OCI-LY1 (cell line): ENCODE results near the gene TRIP6.

Experiments used
- H2AFZ ChIP-seq: fragments of 200-600 bp; sonication (generic), shearing (Covaris generic); 2 replicates; pipeline ENCODE4 v1.6.0; 2014; ENCODE audit warnings: antibody characterized with exemption, mild to moderate bottlenecking, low read length
- H3F3A ChIP-seq: fragments of 200-600 bp; sonication (generic), shearing (Covaris generic); 2 replicates; pipeline ENCODE4 v1.6.0; 2014; ENCODE audit warnings: mild to moderate bottlenecking, antibody characterized with exemption, low read length, moderate library complexity; ENCODE audit not compliant: insufficient read depth
- H3K27ac ChIP-seq: fragments of 200-600 bp; sonication (generic); 2 replicates; pipeline ENCODE4 v1.5.1; 2014; ENCODE audit warnings: low read length, mixed run types, mild to moderate bottlenecking, low read depth; ENCODE audit not compliant: poor library complexity, severe bottlenecking
- H3K27me3 ChIP-seq: fragments of 200-600 bp; sonication (generic); 2 replicates; pipeline ENCODE4 v1.6.0; 2014; ENCODE audit warnings: antibody characterized with exemption, mild to moderate bottlenecking, low read length, moderate library complexity; ENCODE audit not compliant: insufficient read depth
- H3K36me3 ChIP-seq: fragments of 200-600 bp; sonication (generic); 2 replicates; pipeline ENCODE4 v1.6.1; 2014; ENCODE audit warnings: mild to moderate bottlenecking, antibody characterized with exemption, low read length, moderate library complexity, mixed read lengths; ENCODE audit not compliant: insufficient read depth
- H3K4me1 ChIP-seq: fragments of 200-600 bp; sonication (generic); 2 replicates; pipeline ENCODE4 v1.5.1; 2014; ENCODE audit warnings: mild to moderate bottlenecking, low read length, moderate library complexity; ENCODE audit not compliant: insufficient read depth, severe bottlenecking
- H3K4me2 ChIP-seq: fragments of 200-600 bp; sonication (generic), shearing (Covaris generic); 2 replicates; pipeline ENCODE4 v1.6.1; 2014; ENCODE audit warnings: low read length
- H3K4me3 ChIP-seq: fragments of 200-600 bp; sonication (generic); 2 replicates; pipeline ENCODE4 v1.5.1; 2014; ENCODE audit warnings: low read length, low read depth, mild to moderate bottlenecking, mixed read lengths; ENCODE audit not compliant: poor library complexity, severe bottlenecking
- H3K79me2 ChIP-seq: fragments of 200-600 bp; shearing (Covaris generic); 2 replicates; pipeline ENCODE4 v1.6.1; 2016; ENCODE audit warnings: mixed run types, low read length, mixed read lengths; ENCODE audit not compliant: insufficient read depth
- H3K9ac ChIP-seq: fragments of 200-600 bp; sonication (generic), shearing (Covaris generic); 2 replicates; pipeline ENCODE4 v1.6.1; 2014; ENCODE audit warnings: mild to moderate bottlenecking, low read length, mixed read lengths
- H3K9me2 ChIP-seq: fragments of 200-600 bp; sonication (generic), shearing (Covaris generic); 2 replicates; pipeline ENCODE4 v1.6.1; 2014; ENCODE audit warnings: low read depth, mild to moderate bottlenecking, low read length, mixed read lengths
- H3K9me3 ChIP-seq: fragments of 200-600 bp; shearing (Covaris generic); 2 replicates; pipeline ENCODE4 v1.6.1; 2014; ENCODE audit warnings: low read length, mixed read lengths
- H4K20me1 ChIP-seq: fragments of 200-600 bp; sonication (generic), shearing (Covaris generic); 2 replicates; pipeline ENCODE4 v1.6.0; 2016; ENCODE audit warnings: mild to moderate bottlenecking, low read length; ENCODE audit not compliant: insufficient read depth
- EZH2 ChIP-seq: fragments of 200-600 bp; sonication (generic), shearing (Covaris generic); IDR thresholded peaks from 2 replicates; pipeline ENCODE4 v1.8.0; 2017; ENCODE audit warnings: borderline replicate concordance, mixed run types, mild to moderate bottlenecking, antibody characterized with exemption, low read length, moderate library complexity, mixed read lengths
- TF ChIP-seq, protein P1 (sequence below): fragments of 200-600 bp; sonication (generic), shearing (Covaris generic); IDR thresholded peaks from 2 replicates; pipeline ENCODE4 v1.5.1; 2017; ENCODE audit warnings: mild to moderate bottlenecking, antibody characterized with exemption, low read length, moderate library complexity, mixed read lengths

TRIP6 gene

DNA sequence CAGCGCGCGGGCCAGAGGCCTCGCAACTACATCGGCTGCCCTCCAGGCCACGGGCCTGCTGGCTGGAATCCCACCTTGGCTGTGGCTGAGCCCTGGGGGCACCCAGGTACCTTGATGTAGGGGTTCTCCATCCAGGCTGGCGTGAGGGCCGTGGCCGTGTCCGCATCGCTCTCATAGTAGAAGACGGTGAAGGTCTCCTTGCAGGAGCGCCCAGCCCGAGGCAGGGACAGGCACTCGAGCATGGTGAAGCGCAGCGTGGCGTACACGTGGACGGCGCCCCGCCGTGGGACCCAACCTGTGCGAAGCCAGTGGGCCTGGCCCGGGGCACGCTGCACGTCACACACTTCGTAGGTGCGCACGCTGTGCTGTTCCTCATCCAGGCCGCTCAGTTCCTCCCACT lies 43.7 kb upstream of the TRIP6 start:
- TF ChIP-seq EZH2: no peak
- TF ChIP-seq, protein P1, sequence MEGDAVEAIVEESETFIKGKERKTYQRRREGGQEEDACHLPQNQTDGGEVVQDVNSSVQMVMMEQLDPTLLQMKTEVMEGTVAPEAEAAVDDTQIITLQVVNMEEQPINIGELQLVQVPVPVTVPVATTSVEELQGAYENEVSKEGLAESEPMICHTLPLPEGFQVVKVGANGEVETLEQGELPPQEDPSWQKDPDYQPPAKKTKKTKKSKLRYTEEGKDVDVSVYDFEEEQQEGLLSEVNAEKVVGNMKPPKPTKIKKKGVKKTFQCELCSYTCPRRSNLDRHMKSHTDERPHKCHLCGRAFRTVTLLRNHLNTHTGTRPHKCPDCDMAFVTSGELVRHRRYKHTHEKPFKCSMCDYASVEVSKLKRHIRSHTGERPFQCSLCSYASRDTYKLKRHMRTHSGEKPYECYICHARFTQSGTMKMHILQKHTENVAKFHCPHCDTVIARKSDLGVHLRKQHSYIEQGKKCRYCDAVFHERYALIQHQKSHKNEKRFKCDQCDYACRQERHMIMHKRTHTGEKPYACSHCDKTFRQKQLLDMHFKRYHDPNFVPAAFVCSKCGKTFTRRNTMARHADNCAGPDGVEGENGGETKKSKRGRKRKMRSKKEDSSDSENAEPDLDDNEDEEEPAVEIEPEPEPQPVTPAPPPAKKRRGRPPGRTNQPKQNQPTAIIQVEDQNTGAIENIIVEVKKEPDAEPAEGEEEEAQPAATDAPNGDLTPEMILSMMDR: no peak
- no peaks in the 10 kb centered on the region for H4K20me1 ChIP-seq
- no peaks in the 10 kb centered on the region for H3K36me3 ChIP-seq
- H3K4me1 ChIP-seq: no peaks in the 10 kb centered on the region
- H3K9me2 ChIP-seq: no peaks in the 10 kb centered on the region
- H3K9me3 ChIP-seq: no peaks in the 10 kb centered on the region
- peaks cover 10% of the 10 kb centered on the region; the same call in 1 of the 2 replicates for H3K27me3 ChIP-seq
- no peaks in the 10 kb centered on the region for H3F3A ChIP-seq
- H3K79me2 ChIP-seq: no peaks in the 10 kb centered on the region
- no peak overlapping the region for H3K27ac ChIP-seq
- H3K9ac ChIP-seq: no peak overlapping the region
- H3K4me2 ChIP-seq: no peak overlapping the region
- no peak overlapping the region for H3K4me3 ChIP-seq
- H2AFZ ChIP-seq: no peak overlapping the region

DNA sequence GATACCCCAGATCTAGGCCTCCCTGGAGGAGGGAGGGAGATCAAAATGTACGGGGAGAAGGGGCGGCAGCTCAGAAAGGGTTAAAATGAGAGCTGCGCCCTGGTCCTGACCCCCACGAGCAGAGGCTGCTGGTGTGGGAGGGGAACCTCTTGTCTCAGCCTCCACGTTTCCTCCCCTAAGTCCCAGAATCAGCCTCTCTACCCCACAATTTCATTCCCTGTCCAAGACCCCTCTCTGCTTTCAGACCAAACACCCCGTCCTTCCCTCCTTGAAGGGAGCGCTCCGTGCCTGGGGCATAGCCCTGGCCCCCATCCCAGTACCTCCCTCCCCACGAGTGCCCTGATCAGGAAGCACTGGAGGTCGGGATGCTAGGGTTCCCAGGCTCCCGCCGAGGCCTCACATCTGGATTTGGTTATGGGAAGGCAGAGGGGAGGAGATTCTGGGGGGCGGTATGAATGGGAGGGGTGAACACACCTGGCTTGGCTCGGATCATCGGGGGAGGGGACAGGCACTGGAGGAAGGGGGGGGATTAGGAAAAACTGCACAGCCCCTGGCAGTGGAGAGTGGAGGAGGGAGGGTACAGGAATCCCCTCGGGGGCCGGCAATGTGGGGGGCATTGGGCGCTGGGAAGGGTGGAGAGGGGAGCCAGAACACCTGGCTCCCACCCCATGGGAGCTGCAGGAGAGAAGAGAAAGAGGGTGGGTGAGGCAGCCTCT lies 42.5 kb upstream of the TRIP6 start:
- Histone ChIP-seq H3K9me2 (no peaks in the 10 kb centered on the region), H3F3A (no peaks in the 10 kb centered on the region), H4K20me1 (no peaks in the 10 kb centered on the region), H3K79me2 (no peaks in the 10 kb centered on the region), H3K27ac (no peak overlapping the region), H3K9me3 (no peaks in the 10 kb centered on the region), H3K4me3 (no peak overlapping the region), H3K36me3 (no peaks in the 10 kb centered on the region), H3K4me2 (no peak overlapping the region), H3K9ac (no peak overlapping the region), H3K27me3 (peaks cover 10% of the 10 kb centered on the region; the same call in 1 of the 2 replicates), H2AFZ (no peak overlapping the region), H3K4me1 (no peaks in the 10 kb centered on the region)
- no peak for TF ChIP-seq EZH2
- TF ChIP-seq, protein P1: no peak

DNA sequence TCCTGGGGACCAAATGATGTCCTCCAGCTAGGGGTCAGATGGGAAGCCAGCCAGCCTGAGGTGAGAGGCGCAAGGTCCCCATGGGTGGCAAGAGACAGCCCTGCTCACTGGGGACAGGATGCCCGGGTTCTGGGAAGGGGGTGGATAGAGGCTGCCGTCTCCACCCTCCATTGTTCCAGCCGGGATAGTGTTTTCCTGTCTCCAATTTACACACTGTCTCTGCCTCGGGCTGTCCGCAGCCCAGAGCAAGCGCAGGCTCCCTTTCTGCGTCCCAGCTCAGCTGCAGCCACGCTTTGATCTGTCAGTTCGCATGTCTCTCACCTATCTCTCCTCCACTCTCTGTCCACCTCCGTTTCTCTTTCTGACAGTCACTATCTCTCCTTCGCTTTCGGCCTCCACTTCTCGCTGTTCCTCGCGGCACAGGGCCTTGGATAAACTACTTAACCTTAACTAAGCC lies 41.9 kb upstream of the TRIP6 start:
- Histone ChIP-seq H3K4me1 (no peaks in the 10 kb centered on the region), H3K9ac (no peak overlapping the region), H3K9me3 (no peaks in the 10 kb centered on the region), H3K27me3 (peaks cover 10% of the 10 kb centered on the region; the same call in 1 of the 2 replicates), H3K79me2 (no peaks in the 10 kb centered on the region), H3K9me2 (no peaks in the 10 kb centered on the region), H3K4me2 (no peak overlapping the region), H3K27ac (no peak overlapping the region), H3F3A (no peaks in the 10 kb centered on the region), H4K20me1 (no peaks in the 10 kb centered on the region), H2AFZ (no peak overlapping the region), H3K36me3 (no peaks in the 10 kb centered on the region), H3K4me3 (no peak overlapping the region)
- TF ChIP-seq, protein P1: no peak
- TF ChIP-seq EZH2: no peak
